ENCODE measurements around the gene DTYMK. TPM values are rescaled to one million over a fixed set of nuclear protein-coding genes. Genes with fewer than 3 reads are reported as not detected.
"Not testable (repeated sequence)": the region's sequence is repeated elsewhere in the genome, so short reads cannot be mapped to it uniquely, and the experiment has no call there.

The DTYMK gene
- total RNA-seq, 1 donor from 2014 or later, result 32.4 TPM

- ATAC-seq, result no peak
These were observed 15.0 kb downstream of the DTYMK start for GRCh38 chr2:241671457-241672240.

GRCh38 chr2:241670333-241671110, 16.1 kb downstream of the DTYMK start:
- ATAC-seq, result no peak

GRCh38 chr2:241668839-241669238, 17.8 kb downstream of the DTYMK start:
- no peak for ATAC-seq

GRCh38 chr2:241668354-241668753, 18.3 kb downstream of the DTYMK start:
- ATAC-seq, result no peak

GRCh38 chr2:241666627-241667400, 19.8 kb downstream of the DTYMK start:
- no peak for ATAC-seq

GRCh38 chr2:241665731-241666440, 20.7 kb downstream of the DTYMK start:
- peak; percentile 59 for ATAC-seq

- not testable (repeated sequence) for ATAC-seq
These were observed 23.9 kb downstream of the DTYMK start for GRCh38 chr2:241662731-241663130.

GRCh38 chr2:241660593-241661213, 25.9 kb downstream of the DTYMK start:
- ATAC-seq, result no peak

- peak; percentile 54 for ATAC-seq
These were observed 27.4 kb downstream of the DTYMK start for GRCh38 chr2:241659150-241659739.

GRCh38 chr2:241658296-241658695, 28.3 kb downstream of the DTYMK start:
- ATAC-seq, result peak; percentile 22

- ATAC-seq, result no peak
These were observed 28.8 kb downstream of the DTYMK start for GRCh38 chr2:241657786-241658254.

GRCh38 chr2:241656190-241656741, 30.3 kb downstream of the DTYMK start:
- ATAC-seq, result no peak

GRCh38 chr2:241655516-241656189, 31.0 kb downstream of the DTYMK start:
- no peak for ATAC-seq

GRCh38 chr2:241654551-241654950, 32.1 kb downstream of the DTYMK start:
- ATAC-seq, result no peak

GRCh38 chr2:241653210-241653750, 33.3 kb downstream of the DTYMK start:
- no peak for ATAC-seq

GRCh38 chr2:241652722-241653121, 33.9 kb downstream of the DTYMK start:
- ATAC-seq, result no peak

GRCh38 chr2:241652142-241652541, 34.5 kb downstream of the DTYMK start:
- ATAC-seq, result no peak

- no peak for ATAC-seq
These were observed 36.7 kb downstream of the DTYMK start for GRCh38 chr2:241649927-241650326.

- no peak for ATAC-seq
These were observed 37.2 kb downstream of the DTYMK start for GRCh38 chr2:241649404-241649803.

- no peak for ATAC-seq
These were observed 38.2 kb downstream of the DTYMK start for GRCh38 chr2:241648453-241648852.

Data from esophagus mucosa (tissue), 1 donor.